Measurements from ENCODE around the gene NFATC1. TPM values are rescaled to one million over a fixed set of nuclear protein-coding genes. Genes with fewer than 3 reads are reported as not detected.

NFATC1 gene
- total RNA-seq, 2 donors from 2014 or later = 19.0 to 20.2 TPM

DNA sequence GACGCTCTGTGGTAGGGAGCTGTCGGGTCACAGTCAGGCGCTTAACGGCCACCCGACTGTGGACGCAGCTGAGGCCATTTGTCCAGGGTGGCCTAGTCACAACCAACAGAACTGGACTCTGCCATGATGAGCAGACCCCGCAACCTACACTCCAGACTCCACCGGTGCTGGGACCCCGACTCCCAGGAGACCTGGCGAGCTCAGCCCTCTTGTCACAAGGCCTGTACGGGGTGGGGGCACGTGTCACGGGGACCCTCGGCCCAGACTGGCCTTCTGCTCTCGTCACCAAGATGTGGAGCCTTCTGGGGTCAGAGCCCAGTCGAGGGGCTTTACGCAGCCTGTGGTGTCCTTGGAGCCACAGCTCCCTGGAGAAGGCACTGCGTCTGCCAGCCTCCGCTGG, 22.5 kb downstream of the NFATC1 start:
- H3K27ac ChIP-seq = no peak overlapping the region
- DNase-seq (ENCODE audit: low spot score) = no peak
- H3K36me3 ChIP-seq = peaks cover 29% of the 10 kb centered on the region
- H3K27me3 ChIP-seq = no peaks in the 10 kb centered on the region
- TF ChIP-seq, protein P1, sequence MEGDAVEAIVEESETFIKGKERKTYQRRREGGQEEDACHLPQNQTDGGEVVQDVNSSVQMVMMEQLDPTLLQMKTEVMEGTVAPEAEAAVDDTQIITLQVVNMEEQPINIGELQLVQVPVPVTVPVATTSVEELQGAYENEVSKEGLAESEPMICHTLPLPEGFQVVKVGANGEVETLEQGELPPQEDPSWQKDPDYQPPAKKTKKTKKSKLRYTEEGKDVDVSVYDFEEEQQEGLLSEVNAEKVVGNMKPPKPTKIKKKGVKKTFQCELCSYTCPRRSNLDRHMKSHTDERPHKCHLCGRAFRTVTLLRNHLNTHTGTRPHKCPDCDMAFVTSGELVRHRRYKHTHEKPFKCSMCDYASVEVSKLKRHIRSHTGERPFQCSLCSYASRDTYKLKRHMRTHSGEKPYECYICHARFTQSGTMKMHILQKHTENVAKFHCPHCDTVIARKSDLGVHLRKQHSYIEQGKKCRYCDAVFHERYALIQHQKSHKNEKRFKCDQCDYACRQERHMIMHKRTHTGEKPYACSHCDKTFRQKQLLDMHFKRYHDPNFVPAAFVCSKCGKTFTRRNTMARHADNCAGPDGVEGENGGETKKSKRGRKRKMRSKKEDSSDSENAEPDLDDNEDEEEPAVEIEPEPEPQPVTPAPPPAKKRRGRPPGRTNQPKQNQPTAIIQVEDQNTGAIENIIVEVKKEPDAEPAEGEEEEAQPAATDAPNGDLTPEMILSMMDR (IDR thresholded peaks at IDR 0.05) = no peak
- peaks cover 0 to 2% of the 10 kb centered on the region in 2 donors for H3K4me1 ChIP-seq
- H3K9me3 ChIP-seq = no peaks in the 10 kb centered on the region
- H3K4me3 ChIP-seq = no peak overlapping the region

- Histone ChIP-seq H3K4me3 (no peak overlapping the region), H3K36me3 (peaks cover 24% of the 10 kb centered on the region), H3K27ac (no peak overlapping the region), H3K4me1 (peaks cover 0 to 6% of the 10 kb centered on the region in 2 donors), H3K27me3 (no peaks in the 10 kb centered on the region), H3K9me3 (no peaks in the 10 kb centered on the region)
- DNase-seq (ENCODE audit: low spot score) = no peak
- TF ChIP-seq, protein P1 (IDR thresholded peaks at IDR 0.05) = no peak
Measured at GRCh38 chr18:79418642-79419041, 22.9 kb downstream of the NFATC1 start.

DNA sequence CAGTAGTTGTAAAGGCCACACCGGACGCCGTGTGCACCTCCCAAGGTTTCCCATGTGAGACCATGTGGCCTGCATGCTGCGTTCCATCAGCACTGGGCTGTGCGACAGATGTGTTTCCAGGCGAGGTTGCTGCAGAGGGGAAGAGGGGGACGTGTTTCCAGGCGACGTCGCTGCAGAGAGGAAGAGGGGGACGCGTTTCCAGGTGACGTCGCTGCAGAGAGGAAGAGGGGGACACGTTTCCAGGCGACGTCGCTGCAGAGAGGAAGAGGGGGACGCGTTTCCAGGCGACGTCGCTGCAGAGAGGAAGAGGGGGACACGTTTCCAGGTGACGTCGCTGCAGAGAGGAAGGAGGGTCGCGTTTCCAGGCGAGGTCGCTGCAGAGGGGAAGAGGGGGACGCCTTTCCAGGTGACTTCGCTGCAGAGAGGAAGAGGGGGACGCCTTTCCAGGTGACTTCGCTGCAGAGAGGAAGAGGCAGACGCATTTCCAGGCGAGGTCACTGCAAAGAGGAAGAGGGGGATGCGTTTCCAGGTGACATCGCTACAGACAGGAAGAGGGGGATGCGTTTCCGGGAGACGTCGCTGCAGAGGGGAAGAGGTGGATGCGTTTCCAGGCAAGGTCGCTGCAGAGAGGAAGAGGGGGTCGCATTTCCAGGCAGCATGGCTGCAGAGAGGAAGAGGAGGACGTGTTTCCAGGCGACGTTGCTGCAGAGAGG, 24.5 kb downstream of the NFATC1 start:
- Histone ChIP-seq H3K4me1 (peaks cover 0 to 9% of the 10 kb centered on the region in 2 donors), H3K9me3 (no peaks in the 10 kb centered on the region), H3K27me3 (no peaks in the 10 kb centered on the region), H3K4me3 (no peak overlapping the region), H3K27ac (no peak overlapping the region), H3K36me3 (peaks cover 16% of the 10 kb centered on the region)
- no peak for DNase-seq (ENCODE audit: low spot score)
- TF ChIP-seq, protein P1 (IDR thresholded peaks at IDR 0.05) = no peak

GRCh38 chr18:79421275-79421857, 25.6 kb downstream of the NFATC1 start:
- Histone ChIP-seq H3K4me1 (peaks cover 0 to 9% of the 10 kb centered on the region in 2 donors), H3K4me3 (no peak overlapping the region), H3K9me3 (no peaks in the 10 kb centered on the region), H3K27ac (no peak overlapping the region), H3K36me3 (peaks cover 21% of the 10 kb centered on the region), H3K27me3 (no peaks in the 10 kb centered on the region)
- TF ChIP-seq, protein P1 (IDR thresholded peaks at IDR 0.05) = no peak
- no peak for DNase-seq (ENCODE audit: low spot score)

DNA sequence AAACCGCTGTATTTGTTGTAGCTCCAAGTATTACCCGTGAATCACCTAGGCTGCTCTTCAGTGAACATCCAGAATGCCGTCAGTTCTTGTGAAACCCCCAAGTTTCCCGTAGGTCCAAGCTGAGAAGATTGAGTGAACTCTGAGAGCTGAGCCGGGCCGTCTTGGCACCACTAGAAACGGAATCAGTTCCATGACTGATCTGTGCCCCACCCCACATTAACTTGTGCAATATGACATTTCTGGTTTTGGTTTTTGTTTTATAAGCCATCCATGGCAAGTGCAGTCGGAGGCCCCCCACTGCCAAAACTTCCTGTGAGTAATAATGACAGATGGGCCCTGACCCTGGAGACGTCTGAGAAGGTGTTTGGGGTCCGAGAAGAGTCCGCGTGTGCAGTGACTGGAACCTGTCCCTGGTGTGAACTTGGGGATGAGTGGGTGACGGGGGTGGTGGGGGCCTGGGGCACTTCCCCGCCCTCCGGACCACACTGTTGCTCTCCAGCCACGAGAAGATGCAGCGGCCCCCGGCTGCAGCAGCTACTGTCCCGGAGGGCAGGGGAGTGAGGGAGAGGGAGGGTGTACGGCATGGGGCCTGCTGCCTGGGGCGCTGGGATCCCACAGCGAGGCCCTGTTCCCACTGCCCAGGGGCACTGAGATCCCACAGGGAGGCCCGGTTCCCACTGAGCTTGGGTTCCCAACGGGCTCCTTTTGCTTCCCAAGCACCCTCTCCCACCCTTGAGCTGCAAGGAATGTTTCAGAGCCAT, 26.5 kb downstream of the NFATC1 start:
- H3K4me1 ChIP-seq = peaks cover 0 to 9% of the 10 kb centered on the region in 2 donors
- no peak for DNase-seq (ENCODE audit: low spot score)
- no peaks in the 10 kb centered on the region for H3K27me3 ChIP-seq
- H3K9me3 ChIP-seq = no peaks in the 10 kb centered on the region
- H3K4me3 ChIP-seq = no peak overlapping the region
- H3K36me3 ChIP-seq = peaks cover 21% of the 10 kb centered on the region
- TF ChIP-seq, protein P1 (IDR thresholded peaks at IDR 0.05) = no peak
- no peak overlapping the region for H3K27ac ChIP-seq
